ENCODE results near the gene IPO13. TPM values are rescaled to one million over a fixed set of nuclear protein-coding genes. Genes with fewer than 3 reads are reported as not detected.

The IPO13 gene
- total RNA-seq, 2 donors from 2014 or later, result 25.9 to 28.1 TPM

GRCh38 chr1:44000122-44000665 lies 53.4 kb downstream of the IPO13 start:
- Histone ChIP-seq H3K27me3 (no peaks in the 10 kb centered on the region), H3K27ac (no peak overlapping the region), H3K36me3 (no peaks in the 10 kb centered on the region), H3K4me1 (peaks cover 0 to 5% of the 10 kb centered on the region in 2 donors), H3K9me3 (no peaks in the 10 kb centered on the region), H3K4me3 (no peak overlapping the region)
- TF ChIP-seq, protein P1, sequence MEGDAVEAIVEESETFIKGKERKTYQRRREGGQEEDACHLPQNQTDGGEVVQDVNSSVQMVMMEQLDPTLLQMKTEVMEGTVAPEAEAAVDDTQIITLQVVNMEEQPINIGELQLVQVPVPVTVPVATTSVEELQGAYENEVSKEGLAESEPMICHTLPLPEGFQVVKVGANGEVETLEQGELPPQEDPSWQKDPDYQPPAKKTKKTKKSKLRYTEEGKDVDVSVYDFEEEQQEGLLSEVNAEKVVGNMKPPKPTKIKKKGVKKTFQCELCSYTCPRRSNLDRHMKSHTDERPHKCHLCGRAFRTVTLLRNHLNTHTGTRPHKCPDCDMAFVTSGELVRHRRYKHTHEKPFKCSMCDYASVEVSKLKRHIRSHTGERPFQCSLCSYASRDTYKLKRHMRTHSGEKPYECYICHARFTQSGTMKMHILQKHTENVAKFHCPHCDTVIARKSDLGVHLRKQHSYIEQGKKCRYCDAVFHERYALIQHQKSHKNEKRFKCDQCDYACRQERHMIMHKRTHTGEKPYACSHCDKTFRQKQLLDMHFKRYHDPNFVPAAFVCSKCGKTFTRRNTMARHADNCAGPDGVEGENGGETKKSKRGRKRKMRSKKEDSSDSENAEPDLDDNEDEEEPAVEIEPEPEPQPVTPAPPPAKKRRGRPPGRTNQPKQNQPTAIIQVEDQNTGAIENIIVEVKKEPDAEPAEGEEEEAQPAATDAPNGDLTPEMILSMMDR (IDR thresholded peaks at IDR 0.05), result no peak
- no peak for DNase-seq (ENCODE audit: low spot score)

DNA sequence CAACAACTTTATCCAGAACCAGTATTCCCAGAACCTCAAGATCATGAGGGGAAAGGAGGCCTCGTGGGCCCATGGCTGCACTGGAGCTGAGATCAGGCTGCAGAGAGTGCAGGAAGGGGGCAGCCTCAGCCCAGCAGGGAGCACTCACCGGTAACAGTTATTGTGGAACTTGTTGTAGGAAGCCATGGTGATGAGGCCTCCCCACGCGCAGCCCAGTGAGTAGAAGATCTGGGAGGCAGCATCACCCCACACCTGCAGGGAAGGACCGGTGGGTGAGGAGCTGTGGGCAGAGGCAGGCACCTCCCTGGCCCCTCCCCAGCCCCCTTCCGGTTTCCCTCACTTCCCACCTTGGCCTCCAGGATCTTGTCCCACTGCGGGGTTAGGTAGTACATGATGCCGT lies 55.4 kb downstream of the IPO13 start:
- H3K27me3 ChIP-seq, result no peaks in the 10 kb centered on the region
- no peak overlapping the region for H3K27ac ChIP-seq
- no peak overlapping the region for H3K4me3 ChIP-seq
- no peaks in the 10 kb centered on the region for H3K36me3 ChIP-seq
- no peaks in the 10 kb centered on the region for H3K9me3 ChIP-seq
- peaks cover 0 to 4% of the 10 kb centered on the region in 2 donors for H3K4me1 ChIP-seq
- DNase-seq (ENCODE audit: low spot score), result no peak
- TF ChIP-seq, protein P1 (IDR thresholded peaks at IDR 0.05), result no peak

DNA sequence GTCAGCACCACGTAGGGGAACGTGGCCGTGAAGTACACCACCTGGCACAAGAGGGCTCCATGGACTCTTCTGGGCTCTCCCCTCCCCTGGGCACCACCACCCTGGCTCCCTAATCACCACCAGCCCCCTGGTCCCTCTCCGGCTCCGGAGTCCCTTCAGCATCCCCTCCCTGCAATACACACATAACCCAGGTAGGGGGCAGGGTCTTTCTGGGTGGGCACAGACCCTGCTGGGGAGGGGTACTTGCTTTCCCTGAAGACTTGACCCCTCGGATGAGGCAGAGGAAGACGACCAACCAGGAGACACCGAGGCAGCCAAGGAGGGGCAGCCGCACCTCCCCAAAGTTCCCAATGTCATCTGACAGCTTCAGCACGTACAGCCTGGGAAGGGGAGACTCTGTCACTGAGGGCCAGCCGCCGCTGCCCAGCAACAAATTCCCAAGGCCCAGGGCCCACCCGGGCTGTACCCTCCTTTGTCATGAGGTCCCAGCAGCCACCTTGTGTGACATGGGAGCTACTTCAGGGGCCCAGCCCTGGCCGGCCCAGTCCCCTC lies 55.9 kb downstream of the IPO13 start:
- Histone ChIP-seq H3K9me3 (no peaks in the 10 kb centered on the region), H3K27me3 (no peaks in the 10 kb centered on the region), H3K4me3 (no peak overlapping the region), H3K36me3 (no peaks in the 10 kb centered on the region), H3K4me1 (peaks cover 0 to 4% of the 10 kb centered on the region in 2 donors), H3K27ac (no peak overlapping the region)
- DNase-seq (ENCODE audit: low spot score), result no peak
- TF ChIP-seq, protein P1 (IDR thresholded peaks at IDR 0.05), result no peak

GRCh38 chr1:44008259-44008658 lies 61.5 kb downstream of the IPO13 start:
- H3K27ac ChIP-seq, result no peak overlapping the region
- peaks cover 0 to 4% of the 10 kb centered on the region in 2 donors for H3K4me1 ChIP-seq
- H3K27me3 ChIP-seq, result no peaks in the 10 kb centered on the region
- no peak for DNase-seq (ENCODE audit: low spot score)
- no peaks in the 10 kb centered on the region for H3K36me3 ChIP-seq
- H3K9me3 ChIP-seq, result no peaks in the 10 kb centered on the region
- H3K4me3 ChIP-seq, result no peak overlapping the region
- TF ChIP-seq, protein P1 (IDR thresholded peaks at IDR 0.05), result no peak

DNA sequence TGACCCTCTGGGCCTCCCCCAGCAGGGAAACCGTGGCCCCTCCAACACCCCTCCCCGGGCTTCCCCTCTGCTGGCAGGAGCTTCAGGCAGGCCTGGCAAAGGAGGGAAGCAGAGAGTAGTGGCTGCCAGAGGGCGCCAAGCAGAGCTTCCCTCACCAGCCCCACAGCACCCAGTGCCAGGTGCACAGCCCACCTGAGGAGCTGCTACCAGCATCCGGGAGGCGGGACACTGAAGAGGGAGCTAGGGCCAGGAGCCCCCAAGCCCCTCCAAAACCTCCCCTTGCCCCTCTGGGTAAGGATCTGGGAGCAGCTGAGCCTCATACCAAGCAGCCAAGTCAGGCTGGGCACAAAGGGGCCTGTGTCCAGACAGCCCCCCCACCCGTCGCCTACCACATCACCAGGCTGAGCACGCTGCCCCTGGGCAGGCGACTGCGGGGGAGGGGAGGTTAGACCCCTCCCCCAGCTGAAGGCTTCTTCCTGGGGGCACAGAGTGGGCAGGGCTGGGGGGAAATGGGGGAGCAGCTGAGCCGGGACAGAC lies 64.3 kb downstream of the IPO13 start:
- no peaks in the 10 kb centered on the region for H3K9me3 ChIP-seq
- peaks cover 0 to 16% of the 10 kb centered on the region in 2 donors for H3K4me1 ChIP-seq
- no peaks in the 10 kb centered on the region for H3K36me3 ChIP-seq
- no peak overlapping the region for H3K27ac ChIP-seq
- TF ChIP-seq, protein P1 (IDR thresholded peaks at IDR 0.05), result no peak
- H3K27me3 ChIP-seq, result no peaks in the 10 kb centered on the region
- DNase-seq (ENCODE audit: low spot score), result no peak
- H3K4me3 ChIP-seq, result no peak overlapping the region

Measured in right atrium auricular region (tissue), 2 donors.